ENCODE data around the gene RUFY4.

RUFY4 gene

GRCh38 chr2:218063486-218063885 lies 5.6 kb upstream of the RUFY4 start:
- no peak for DNase-seq (ENCODE audit: low read depth)

DNA sequence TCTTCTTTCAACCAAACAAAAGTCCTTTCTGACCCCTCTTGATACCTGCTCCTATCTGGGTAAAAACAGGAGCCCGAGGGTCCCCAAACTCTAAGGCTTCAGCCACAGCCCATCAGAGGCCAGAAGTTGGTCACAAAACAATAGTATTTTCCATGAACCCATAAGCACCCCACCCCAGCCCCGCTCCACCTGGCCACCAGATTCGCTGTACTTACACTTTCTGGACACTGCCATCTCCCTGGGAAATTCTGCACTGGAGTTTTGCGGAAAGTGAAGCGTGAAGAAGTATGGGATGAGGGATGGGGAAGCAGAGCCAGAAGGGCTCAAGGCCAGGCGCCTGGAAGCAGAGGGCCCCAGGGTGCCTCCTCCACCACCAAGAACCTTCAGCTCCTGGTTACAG lies 5.2 kb upstream of the RUFY4 start:
- no peak for DNase-seq (ENCODE audit: low read depth)

DNA sequence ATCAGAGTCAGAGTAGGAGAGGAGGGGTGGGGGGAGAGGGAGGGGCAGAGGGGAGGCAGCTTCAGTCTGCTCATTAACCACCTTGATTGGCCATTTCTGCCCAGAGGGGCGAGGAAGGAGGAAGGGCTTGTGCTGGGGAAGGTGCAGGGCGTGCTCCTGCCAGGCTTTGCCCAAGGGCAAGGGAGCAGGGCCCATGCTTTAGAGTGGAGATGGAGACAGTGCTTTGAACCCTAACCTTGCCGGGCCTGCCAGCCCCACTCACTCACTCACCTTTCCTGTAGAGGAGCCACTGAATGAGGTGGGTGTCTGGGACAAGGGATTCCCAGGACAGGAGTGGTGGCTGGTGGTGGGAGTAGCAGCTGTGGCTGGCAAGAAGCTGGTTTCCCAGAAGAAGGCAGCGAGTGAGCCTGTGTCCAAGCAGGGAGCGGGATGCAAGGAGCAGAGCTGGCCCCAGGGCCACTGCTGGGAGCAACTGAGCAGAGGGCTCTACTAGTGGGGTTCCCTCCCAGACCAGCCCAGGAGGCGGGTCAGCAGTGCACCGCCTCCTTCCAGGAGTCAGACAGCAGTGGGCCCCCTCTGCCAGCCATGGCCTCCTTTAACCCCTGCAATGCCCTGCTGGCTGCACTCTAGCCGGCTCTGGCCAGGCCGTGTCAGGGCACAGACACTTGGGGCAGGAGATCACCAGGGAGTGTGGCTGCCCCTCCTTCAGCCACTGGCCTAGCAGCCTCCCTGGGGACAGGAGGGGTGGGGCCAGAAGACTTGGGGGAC lies 3.6 kb upstream of the RUFY4 start:
- no peak for DNase-seq (ENCODE audit: low read depth)

GRCh38 chr2:218066926-218067515 lies 2.0 kb upstream of the RUFY4 start:
- DNase-seq (ENCODE audit: low read depth) = no peak

DNA sequence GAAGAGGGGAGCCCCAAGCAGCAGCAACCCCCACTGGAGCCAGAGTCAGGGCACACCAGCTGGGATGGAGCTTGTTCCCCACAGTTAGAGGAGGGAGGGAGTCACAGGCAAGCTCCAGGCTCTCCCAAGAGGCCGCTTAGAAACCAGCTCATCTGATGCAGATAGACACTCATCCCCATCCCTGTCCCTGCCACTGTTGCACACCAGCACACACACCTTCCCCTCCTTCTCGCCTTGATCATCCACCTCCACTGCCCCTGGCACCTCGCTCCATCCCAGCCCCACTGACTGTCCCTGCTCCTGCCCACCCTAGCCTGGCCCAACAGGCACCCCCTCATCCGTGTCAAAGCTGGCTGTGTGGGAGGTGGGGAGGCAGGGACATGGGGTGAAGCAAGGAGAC lies 1.5 kb upstream of the RUFY4 start:
- DNase-seq (ENCODE audit: low read depth) = no peak

- no peak for DNase-seq (ENCODE audit: low read depth)
Observed at GRCh38 chr2:218069606-218070300, 700 bp downstream of the RUFY4 start.

DNA sequence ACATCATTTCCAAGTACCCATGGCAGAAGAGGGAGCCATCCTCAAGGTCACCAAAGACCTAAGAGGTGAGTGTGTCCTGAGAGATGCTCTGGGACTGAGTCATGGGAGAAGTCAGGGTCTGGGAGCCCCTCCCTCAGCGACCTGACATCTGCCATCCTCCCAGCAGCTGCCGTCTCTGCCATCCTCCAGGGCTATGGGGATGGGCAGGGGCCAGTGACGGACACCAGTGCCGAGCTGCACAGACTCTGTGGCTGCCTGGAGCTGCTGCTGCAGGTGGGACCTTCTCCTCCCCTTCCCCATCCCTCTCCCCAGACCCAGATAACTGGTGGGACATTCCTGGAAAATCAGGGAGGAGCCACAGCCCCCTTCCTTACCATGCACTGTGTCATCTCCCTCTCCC lies 1.5 kb downstream of the RUFY4 start:
- no peak for DNase-seq (ENCODE audit: low read depth)

DNA sequence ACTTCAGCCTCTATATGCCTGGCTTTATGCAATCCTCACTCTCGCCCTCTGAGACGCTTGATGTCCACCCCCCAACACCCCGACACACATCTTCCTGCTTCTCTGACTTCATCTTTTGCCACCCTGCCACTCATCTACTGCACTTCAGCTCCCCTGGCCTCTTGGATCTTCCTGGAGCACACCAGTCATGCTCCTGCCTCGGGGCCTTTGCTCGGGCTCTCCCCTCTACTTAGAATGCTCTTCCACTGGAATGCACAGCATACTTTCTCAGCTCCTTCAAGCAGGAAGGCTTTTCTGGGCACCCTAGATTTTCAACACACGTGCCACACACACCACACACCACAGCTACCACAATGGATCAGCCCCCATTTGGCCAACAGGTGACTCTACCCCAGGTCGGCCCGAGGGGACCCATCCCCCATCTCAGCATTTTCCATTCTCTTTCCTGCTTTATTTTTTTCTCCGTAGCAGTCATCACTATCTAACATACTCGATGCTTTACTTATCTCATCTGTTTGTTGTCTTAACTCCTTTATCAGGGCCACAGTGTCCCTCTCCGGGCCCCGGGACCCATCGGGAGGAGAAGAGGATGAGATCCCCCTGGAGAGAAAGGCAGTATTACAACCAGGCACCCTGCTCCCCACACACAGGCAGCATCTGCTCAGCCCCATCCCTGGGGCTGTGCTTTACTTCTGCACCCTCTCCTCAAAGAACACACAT lies 2.3 kb downstream of the RUFY4 start:
- no peak for DNase-seq (ENCODE audit: low read depth)

- no peak for DNase-seq (ENCODE audit: low read depth)
Observed at GRCh38 chr2:218072002-218072401, 2.9 kb downstream of the RUFY4 start.

GRCh38 chr2:218072478-218073024 lies 3.5 kb downstream of the RUFY4 start:
- no peak for DNase-seq (ENCODE audit: low read depth)

DNA sequence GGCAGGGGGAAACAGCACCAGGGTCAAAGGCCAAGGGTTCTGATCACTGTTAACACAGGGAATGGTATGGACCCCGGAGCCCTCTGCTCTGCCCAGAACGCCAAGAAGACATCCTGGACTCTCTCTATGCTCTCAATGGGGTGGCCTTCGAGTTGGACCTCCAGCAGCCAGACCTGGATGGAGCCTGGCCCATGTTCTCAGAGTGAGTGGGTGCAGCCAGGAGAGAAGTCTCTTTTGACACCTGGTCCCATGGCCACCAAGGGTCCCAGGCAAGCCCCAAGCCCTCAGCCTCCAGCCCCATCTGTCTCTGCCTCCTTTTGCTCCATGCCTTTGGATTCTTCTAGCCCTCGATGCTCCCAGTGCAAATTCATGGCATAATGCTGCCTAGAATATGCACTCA lies 4.1 kb downstream of the RUFY4 start:
- no peak for DNase-seq (ENCODE audit: low read depth)

DNA sequence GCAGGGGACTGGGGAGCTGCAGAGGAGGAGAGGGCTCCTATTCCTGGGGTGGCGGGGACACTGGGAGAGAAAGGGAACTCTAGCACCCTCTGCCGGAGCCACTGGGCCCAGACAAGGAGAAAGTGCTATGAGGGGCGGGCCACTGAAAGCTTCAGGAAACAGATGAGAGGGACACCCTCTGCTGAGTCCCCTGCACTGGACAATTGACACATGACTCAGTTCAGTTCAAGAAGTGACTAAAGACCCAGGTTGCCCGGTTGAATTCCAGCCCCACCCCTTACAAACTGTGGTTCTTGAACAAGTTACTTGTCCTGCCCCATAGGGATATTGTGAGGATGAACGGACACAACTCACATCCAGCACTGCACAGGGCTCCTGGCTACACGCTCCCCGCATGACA lies 5.0 kb downstream of the RUFY4 start:
- no peak for DNase-seq (ENCODE audit: low read depth)

DNA sequence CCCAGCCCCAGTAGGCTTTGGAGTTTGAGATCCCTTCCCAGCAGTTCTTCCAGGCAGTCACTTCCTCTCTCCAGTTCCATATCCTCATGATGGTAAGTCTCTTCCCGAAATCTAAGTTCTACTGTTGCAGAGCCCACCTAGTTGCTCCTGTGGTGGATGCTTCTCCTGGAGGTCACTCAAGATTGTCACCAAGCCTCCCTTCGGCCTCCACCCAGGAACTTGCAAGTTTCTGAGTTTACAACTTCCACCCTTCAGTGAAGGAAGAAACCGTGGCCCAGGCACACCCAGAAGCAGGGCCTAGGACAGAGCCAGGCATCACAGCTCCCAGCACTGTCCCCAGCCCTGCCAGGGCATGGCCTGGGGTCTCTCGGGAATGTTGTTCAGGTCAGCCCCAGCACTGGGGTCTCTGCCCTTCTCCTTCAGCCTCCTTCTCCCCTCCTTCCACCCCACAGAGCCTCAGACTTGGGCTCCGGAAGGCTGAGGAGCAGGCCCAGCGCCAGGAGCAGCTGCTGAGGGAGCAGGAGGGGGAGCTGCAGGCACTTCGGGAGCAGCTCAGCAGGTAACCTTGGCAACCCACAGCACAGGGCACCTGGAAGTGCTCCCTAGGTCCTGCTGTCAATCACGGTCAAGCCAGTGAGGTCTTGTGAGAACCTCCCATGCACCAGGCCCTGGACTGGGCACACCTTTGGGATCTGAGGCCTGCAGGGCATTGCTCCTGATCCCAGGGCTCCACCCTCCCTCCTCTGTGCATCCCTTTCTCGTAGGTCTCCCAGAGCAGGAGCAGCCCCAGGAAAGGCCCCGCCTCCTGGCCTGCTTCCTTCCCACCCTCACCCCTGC lies 7.1 kb downstream of the RUFY4 start:
- no peak for DNase-seq (ENCODE audit: low read depth)

- DNase-seq (ENCODE audit: low read depth) = no peak
Observed at GRCh38 chr2:218077464-218078216, 8.6 kb downstream of the RUFY4 start.

- DNase-seq (ENCODE audit: low read depth) = no peak
Observed at GRCh38 chr2:218079943-218080913, 11.2 kb downstream of the RUFY4 start.

DNA sequence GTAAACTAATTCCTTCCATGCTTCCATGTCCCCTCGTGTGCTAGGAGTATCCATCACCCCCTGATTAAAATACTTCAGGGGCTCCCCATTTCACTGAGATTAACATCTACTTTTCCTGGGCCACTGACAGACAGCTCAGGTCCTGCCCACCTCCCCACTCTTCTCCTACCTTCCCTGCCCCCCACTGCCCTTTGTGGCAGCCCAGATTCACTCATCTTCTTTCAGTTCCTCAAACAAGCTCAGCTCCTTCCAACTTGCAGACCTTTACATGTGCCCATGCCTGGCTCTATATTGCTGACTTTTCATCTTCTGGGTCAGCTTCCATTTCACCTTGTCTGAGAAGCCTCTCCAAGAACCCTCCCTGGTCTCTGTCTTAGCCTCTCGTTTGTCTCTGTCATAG lies 12.0 kb downstream of the RUFY4 start:
- DNase-seq (ENCODE audit: low read depth) = no peak

DNA sequence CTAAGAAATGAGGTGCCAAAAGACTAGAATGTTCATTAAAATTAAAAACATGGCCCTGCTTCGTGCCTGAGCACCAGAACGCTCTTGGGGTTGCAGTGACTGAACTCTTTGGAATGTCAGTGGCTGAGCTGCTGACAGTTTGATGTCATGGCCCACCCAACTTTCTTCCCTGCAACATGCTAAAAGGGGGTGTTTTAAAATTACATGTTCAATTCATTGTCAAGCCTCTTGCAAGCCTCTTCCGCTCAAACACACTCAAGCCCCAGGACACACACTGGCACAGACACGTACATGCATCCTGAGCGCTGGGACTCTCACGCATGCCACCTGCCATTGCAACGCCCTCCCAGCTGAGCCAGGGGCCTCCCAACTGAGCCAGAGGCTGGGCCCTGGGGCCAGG lies 12.6 kb downstream of the RUFY4 start:
- no peak for DNase-seq (ENCODE audit: low read depth)

- DNase-seq (ENCODE audit: low read depth) = no peak
Observed at GRCh38 chr2:218082586-218083351, 13.7 kb downstream of the RUFY4 start.

- DNase-seq (ENCODE audit: low read depth) = no peak
Observed at GRCh38 chr2:218083352-218083676, 14.3 kb downstream of the RUFY4 start.
